Colonic mucosa (tissue), 4 donors: ENCODE results near the gene OR1F1. TPM values are rescaled to one million over a fixed set of nuclear protein-coding genes. Genes with fewer than 3 reads are reported as not detected.
A peak's percentile ranks its signal among the peaks of the same experiment; 100 is the strongest.

ENCODE experiments used
- DNase-seq: peaks from one replicate; pipeline ENCODE4 v3.0.0-alpha.2; 2020
- H3K27ac ChIP-seq: fragments of 200-600 bp; one replicate; pipeline ENCODE4 v1.8.0; 2021
- H3K27me3 ChIP-seq: fragments of 200-600 bp; one replicate; pipeline ENCODE4 v1.8.0; 2021
- H3K36me3 ChIP-seq: fragments of 200-600 bp; one replicate; pipeline ENCODE4 v1.8.0; 2021
- H3K4me1 ChIP-seq: fragments of 200-600 bp; one replicate; pipeline ENCODE4 v1.8.0; 2021; ENCODE audit warnings: mild to moderate bottlenecking
- H3K4me3 ChIP-seq: fragments of 200-600 bp; one replicate; pipeline ENCODE4 v1.8.0; 2021
- H3K9ac ChIP-seq, 2 donors: one replicate each; pipeline ENCODE4 v1.7.0; 2013; ENCODE audit warnings: control low read depth in 2 of 2, low read depth in 2 of 2, low read length in 2 of 2
- H3K9me3 ChIP-seq: fragments of 200-600 bp; one replicate; pipeline ENCODE4 v1.8.0; 2021
- CTCF ChIP-seq: fragments of 200-600 bp; IDR thresholded peaks from one replicate; pipeline ENCODE4 v1.8.0; 2022; ENCODE audit warnings: antibody characterized with exemption, mild to moderate bottlenecking
- intact Hi-C: fragments of 100-400 bp; cut with DNase I; formaldehyde crosslinking; loops from one replicate; pipeline ENCODE4 v1.14.1; 2022
- total RNA-seq, 2 donors: library from RNA; stranded (reverse); fragmentation: NEBNext Ultra II Directional in 1 of 2; extraction: Animal tissue kit (Norgen Biotek cat#: 25700) in 1 of 2; gene quantifications; one replicate each; pipeline ENCODE4 v1.2.1, GENCODE V29; 2021
- donor health status: healthy.
- donor health status: DM: no; HTN: no; CAD: no.
- donor health status: DM: no; HTN: no; CAD: no.

Gene OR1F1
- total RNA-seq, 2 donors from 2014 or later, result not detected

GRCh38 chr16:3188675-3188924 lies 596 bp downstream of the OR1F1 start:
- Histone ChIP-seq H3K4me3 (peak overlapping the region; percentile 22), H3K27me3 (peaks cover 65% of the 10 kb centered on the region), H3K36me3 (no peaks in the 10 kb centered on the region), H3K27ac (no peak overlapping the region), H3K9me3 (no peaks in the 10 kb centered on the region), H3K4me1 (peaks cover 14% of the 10 kb centered on the region), H3K9ac (peak overlapping the region in 1 of 2 donors; percentile 35)
- no peak for DNase-seq
- intact Hi-C loops, result no loop called here
- no peak for TF ChIP-seq CTCF

GRCh38 chr16:3188925-3189825 lies 1.2 kb downstream of the OR1F1 start:
- H3K4me3 ChIP-seq, result peak overlapping the region; percentile 22
- peaks cover 62% of the 10 kb centered on the region for H3K27me3 ChIP-seq
- H3K9me3 ChIP-seq, result no peaks in the 10 kb centered on the region
- no peak overlapping the region for H3K27ac ChIP-seq
- DNase-seq, result peak; percentile 58
- H3K4me1 ChIP-seq, result peaks cover 14% of the 10 kb centered on the region
- intact Hi-C loops, result no loop called here
- no peak for TF ChIP-seq CTCF
- no peaks in the 10 kb centered on the region for H3K36me3 ChIP-seq
- peak overlapping the region in 1 of 2 donors; percentile 35 for H3K9ac ChIP-seq

- no peak for DNase-seq
- H3K9me3 ChIP-seq, result no peaks in the 10 kb centered on the region
- H3K27ac ChIP-seq, result no peak overlapping the region
- no peak for TF ChIP-seq CTCF
- intact Hi-C loops, result no loop called here
- H3K4me1 ChIP-seq, result peaks cover 14% of the 10 kb centered on the region
- peaks cover 61% of the 10 kb centered on the region for H3K27me3 ChIP-seq
- H3K9ac ChIP-seq, result no peak overlapping the region
- H3K36me3 ChIP-seq, result no peaks in the 10 kb centered on the region
- no peak overlapping the region for H3K4me3 ChIP-seq
These were observed 1.9 kb downstream of the OR1F1 start for GRCh38 chr16:3189869-3190268.

- H3K27me3 ChIP-seq, result peaks cover 61% of the 10 kb centered on the region
- no peak overlapping the region for H3K27ac ChIP-seq
- H3K4me1 ChIP-seq, result peaks cover 14% of the 10 kb centered on the region
- DNase-seq, result no peak
- H3K4me3 ChIP-seq, result no peak overlapping the region
- intact Hi-C loops, result no loop called here
- H3K9ac ChIP-seq, result no peak overlapping the region
- TF ChIP-seq CTCF, result no peak
- no peaks in the 10 kb centered on the region for H3K9me3 ChIP-seq
- H3K36me3 ChIP-seq, result no peaks in the 10 kb centered on the region
These were observed 2.9 kb downstream of the OR1F1 start for GRCh38 chr16:3190949-3191353.

GRCh38 chr16:3192476-3193019 lies 4.5 kb downstream of the OR1F1 start:
- H3K9ac ChIP-seq, result no peak overlapping the region
- no peak for DNase-seq
- H3K4me1 ChIP-seq, result peaks cover 14% of the 10 kb centered on the region
- no peaks in the 10 kb centered on the region for H3K9me3 ChIP-seq
- TF ChIP-seq CTCF, result no peak
- no peak overlapping the region for H3K27ac ChIP-seq
- H3K36me3 ChIP-seq, result no peaks in the 10 kb centered on the region
- peaks cover 52% of the 10 kb centered on the region for H3K27me3 ChIP-seq
- intact Hi-C loops, result no loop called here
- H3K4me3 ChIP-seq, result no peak overlapping the region
